ENCODE results near the gene PLA2G4B.

DNA sequence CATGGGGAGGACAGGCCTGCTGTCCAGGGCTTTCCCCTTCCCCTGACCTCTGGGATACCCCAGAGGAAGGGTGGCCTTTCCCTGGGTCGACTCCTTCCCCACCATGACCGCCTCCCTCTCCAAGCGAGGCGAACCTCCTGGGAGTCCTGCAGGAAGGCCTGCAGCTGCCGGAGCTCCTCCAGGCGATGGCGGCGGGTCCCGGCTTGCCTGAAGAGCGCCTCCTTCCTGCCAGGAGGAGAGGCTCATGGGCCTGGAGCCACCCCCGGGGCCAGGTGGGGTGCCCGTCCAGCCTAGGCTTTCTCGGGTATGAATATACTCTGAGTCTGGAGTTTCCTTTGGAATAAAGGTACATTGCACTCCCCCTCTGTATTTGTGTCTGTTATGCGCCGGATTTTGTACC is 20.1 kb downstream of the PLA2G4B start:
- TF ChIP-seq KDM1A (IDR thresholded peaks at IDR 0.05; ENCODE audit: borderline replicate concordance, low read length) (no peak), TAF1 (IDR thresholded peaks at IDR 0.05; ENCODE audit: low read depth, low read length) (no peak), GTF2F1 (IDR thresholded peaks at IDR 0.05; ENCODE audit: borderline replicate concordance, low read depth, low read length) (no peak)
- TF ChIP-seq, protein P1, sequence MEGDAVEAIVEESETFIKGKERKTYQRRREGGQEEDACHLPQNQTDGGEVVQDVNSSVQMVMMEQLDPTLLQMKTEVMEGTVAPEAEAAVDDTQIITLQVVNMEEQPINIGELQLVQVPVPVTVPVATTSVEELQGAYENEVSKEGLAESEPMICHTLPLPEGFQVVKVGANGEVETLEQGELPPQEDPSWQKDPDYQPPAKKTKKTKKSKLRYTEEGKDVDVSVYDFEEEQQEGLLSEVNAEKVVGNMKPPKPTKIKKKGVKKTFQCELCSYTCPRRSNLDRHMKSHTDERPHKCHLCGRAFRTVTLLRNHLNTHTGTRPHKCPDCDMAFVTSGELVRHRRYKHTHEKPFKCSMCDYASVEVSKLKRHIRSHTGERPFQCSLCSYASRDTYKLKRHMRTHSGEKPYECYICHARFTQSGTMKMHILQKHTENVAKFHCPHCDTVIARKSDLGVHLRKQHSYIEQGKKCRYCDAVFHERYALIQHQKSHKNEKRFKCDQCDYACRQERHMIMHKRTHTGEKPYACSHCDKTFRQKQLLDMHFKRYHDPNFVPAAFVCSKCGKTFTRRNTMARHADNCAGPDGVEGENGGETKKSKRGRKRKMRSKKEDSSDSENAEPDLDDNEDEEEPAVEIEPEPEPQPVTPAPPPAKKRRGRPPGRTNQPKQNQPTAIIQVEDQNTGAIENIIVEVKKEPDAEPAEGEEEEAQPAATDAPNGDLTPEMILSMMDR (IDR thresholded peaks at IDR 0.05; ENCODE audit: control extremely low read depth in 1 of 3, insufficient read depth in 1 of 3, low read depth in 1 of 3, low read length in 3 of 3) = peak in 2 of 3 experiments; percentile 29 to 36; a peak in 2 of 4 replicates
